Cardiac muscle cell (in vitro differentiated cells and primary cell): ENCODE results near the gene GTF2A1L. TPM values are rescaled to one million over a fixed set of nuclear protein-coding genes. Genes with fewer than 3 reads are reported as not detected.

Experiments
- DNase-seq, 2 donors: peaks; one replicate each; pipeline versions ENCODE4 v3.0.0 to v3.0.0-alpha.2; 2010 to 2017; ENCODE audit warnings: low read depth in 1 of 2, low spot score in 1 of 2
- H3K27ac ChIP-seq: fragments of 200-600 bp; sonication (generic); 2 replicates; pipeline ENCODE4 v1.5.1; 2016
- H3K27me3 ChIP-seq: fragments of 200-600 bp; sonication (generic); 2 replicates; pipeline ENCODE4 v1.6.0; 2016; ENCODE audit warnings: control low read depth
- H3K36me3 ChIP-seq: fragments of 200-600 bp; sonication (generic); 2 replicates; pipeline ENCODE4 v1.5.1; 2016; ENCODE audit warnings: control low read depth
- H3K4me1 ChIP-seq: fragments of 200-600 bp; sonication (generic); 2 replicates; pipeline ENCODE4 v1.8.1; 2017; ENCODE audit warnings: low read depth, mild to moderate bottlenecking, mixed run types
- H3K4me3 ChIP-seq: fragments of 200-600 bp; sonication (generic); 2 replicates; pipeline ENCODE4 v1.5.1; 2016; ENCODE audit warnings: mild to moderate bottlenecking
- H3K9me3 ChIP-seq: fragments of 200-600 bp; sonication (generic); 2 replicates; pipeline ENCODE4 v1.5.1; 2017; ENCODE audit warnings: low read depth, mild to moderate bottlenecking, control low read depth
- polyA plus RNA-seq: library from polyadenylated mRNA; unstranded; fragments of >200 nt; fragmentation: Nextera tagmentation; extraction: Ambion mirVana; gene quantifications from 2 replicates; pipeline ENCODE4 v1.2.1, GENCODE V29; 2016
- total RNA-seq: library from RNA; depleted of rRNA; stranded (reverse); fragments of >200 nt; gene quantifications from 2 replicates; pipeline ENCODE4 v1.2.3, GENCODE V29; 2016
- TF ChIP-seq, protein P1 (sequence below): IDR thresholded peaks from 2 replicates; pipeline ENCODE4 v1.5.1; 2012; ENCODE audit warnings: low read depth, mild to moderate bottlenecking, low read length

The GTF2A1L gene
- total and polyA plus RNA-seq, 2 experiments from 2014 or later, result 0.68 to 1.4 TPM

DNA sequence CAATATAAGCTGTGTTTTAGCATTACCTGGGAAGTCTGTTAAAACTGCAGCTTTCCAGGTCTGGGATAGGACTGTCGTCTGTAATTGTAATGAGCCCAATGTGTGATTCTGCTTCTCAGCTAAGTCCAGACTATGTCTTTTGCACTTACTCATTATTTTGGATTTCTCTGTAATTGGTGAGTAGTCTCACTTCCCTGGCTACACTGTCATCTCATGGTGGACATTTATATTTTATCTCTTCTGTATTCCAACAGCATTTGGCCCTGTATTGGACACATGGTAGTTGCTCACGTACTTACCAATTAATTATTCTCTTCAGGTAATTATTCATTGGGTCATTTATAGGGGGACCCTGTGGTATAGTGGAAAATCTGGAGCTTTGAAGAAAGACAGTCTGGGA lies 109.9 kb downstream of the GTF2A1L start:
- Histone ChIP-seq H3K9me3 (no peaks in the 10 kb centered on the region), H3K4me3 (no peak overlapping the region), H3K4me1 (no peaks in the 10 kb centered on the region), H3K36me3 (no peaks in the 10 kb centered on the region), H3K27ac (no peak overlapping the region), H3K27me3 (no peaks in the 10 kb centered on the region)
- TF ChIP-seq, protein P1, sequence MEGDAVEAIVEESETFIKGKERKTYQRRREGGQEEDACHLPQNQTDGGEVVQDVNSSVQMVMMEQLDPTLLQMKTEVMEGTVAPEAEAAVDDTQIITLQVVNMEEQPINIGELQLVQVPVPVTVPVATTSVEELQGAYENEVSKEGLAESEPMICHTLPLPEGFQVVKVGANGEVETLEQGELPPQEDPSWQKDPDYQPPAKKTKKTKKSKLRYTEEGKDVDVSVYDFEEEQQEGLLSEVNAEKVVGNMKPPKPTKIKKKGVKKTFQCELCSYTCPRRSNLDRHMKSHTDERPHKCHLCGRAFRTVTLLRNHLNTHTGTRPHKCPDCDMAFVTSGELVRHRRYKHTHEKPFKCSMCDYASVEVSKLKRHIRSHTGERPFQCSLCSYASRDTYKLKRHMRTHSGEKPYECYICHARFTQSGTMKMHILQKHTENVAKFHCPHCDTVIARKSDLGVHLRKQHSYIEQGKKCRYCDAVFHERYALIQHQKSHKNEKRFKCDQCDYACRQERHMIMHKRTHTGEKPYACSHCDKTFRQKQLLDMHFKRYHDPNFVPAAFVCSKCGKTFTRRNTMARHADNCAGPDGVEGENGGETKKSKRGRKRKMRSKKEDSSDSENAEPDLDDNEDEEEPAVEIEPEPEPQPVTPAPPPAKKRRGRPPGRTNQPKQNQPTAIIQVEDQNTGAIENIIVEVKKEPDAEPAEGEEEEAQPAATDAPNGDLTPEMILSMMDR, result peak; percentile 35
- DNase-seq, result peak in 1 of 2 donors; percentile 55

DNA sequence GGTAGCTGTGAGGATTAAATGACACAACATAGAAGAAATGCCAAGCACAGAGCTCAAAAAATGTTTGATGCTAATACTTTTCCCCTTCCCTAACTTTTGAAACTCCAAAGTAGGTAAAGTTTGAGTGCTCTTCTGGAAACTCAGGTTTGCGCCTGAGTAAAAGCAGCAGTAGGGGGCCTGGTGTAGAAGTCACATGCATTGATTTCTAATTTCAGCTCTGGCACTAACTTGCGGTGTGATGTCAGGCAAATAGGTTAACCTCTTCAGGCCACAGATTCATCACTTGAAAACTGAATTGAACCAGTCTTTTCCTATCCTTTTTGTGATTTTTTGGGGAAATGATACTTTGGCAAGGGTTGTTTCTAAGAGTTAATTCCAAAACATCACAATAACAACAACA lies 110.6 kb downstream of the GTF2A1L start:
- Histone ChIP-seq H3K4me1 (no peaks in the 10 kb centered on the region), H3K4me3 (no peak overlapping the region), H3K9me3 (no peaks in the 10 kb centered on the region), H3K27ac (no peak overlapping the region), H3K36me3 (no peaks in the 10 kb centered on the region), H3K27me3 (no peaks in the 10 kb centered on the region)
- TF ChIP-seq, protein P1, result no peak
- DNase-seq, result no peak

- Histone ChIP-seq H3K4me1 (no peaks in the 10 kb centered on the region), H3K4me3 (no peak overlapping the region), H3K36me3 (no peaks in the 10 kb centered on the region), H3K27ac (no peak overlapping the region), H3K27me3 (no peaks in the 10 kb centered on the region), H3K9me3 (no peaks in the 10 kb centered on the region)
- DNase-seq, result no peak
- TF ChIP-seq, protein P1, result no peak
These were observed 111.2 kb downstream of the GTF2A1L start for GRCh38 chr2:48728840-48729239.

Other genes with a start within 250 kb of the GTF2A1L start
- 11.4 and 13.4 TPM in 2 replicates for gene PPP1R21, start 177.1 kb upstream of the GTF2A1L start, total RNA-seq
- gene PPP1R21, start 177.1 kb upstream of the GTF2A1L start, polyA plus RNA-seq, result 19.2 and 23.6 TPM in 2 replicates
- 6.5 and 9.5 TPM in 2 replicates for gene STON1, start 87.7 kb upstream of the GTF2A1L start, total RNA-seq
- 4.9 and 7.5 TPM in 2 replicates for gene STON1, start 87.7 kb upstream of the GTF2A1L start, polyA plus RNA-seq
- 0.57 TPM in 1 of 2 replicates, not detected in the other for gene LHCGR, start 137.9 kb downstream of the GTF2A1L start, total RNA-seq
- gene LHCGR, start 137.9 kb downstream of the GTF2A1L start, polyA plus RNA-seq, result 0.51 TPM in 1 of 2 replicates, not detected in the other